Endothelial cell of umbilical vein (primary cell): ENCODE data around the gene RIMS3. TPM values are rescaled to one million over a fixed set of nuclear protein-coding genes. Genes with fewer than 3 reads are reported as not detected.

Experiments used
- BruUV-seq: library from RNA; stranded (reverse); fragments of 400-500 nt; replicated peaks from 2 replicates; lab custom pipeline; 2021; lab: Mats Ljungman, UMichigan
- CTCF ChIA-PET: fragments of 300-600, 350-600 bp; sonication (Branson Sonifier 250); formaldehyde crosslinking; loops from one replicate; lab custom pipeline; 2021; ENCODE audit warnings: antibody characterized with exemption, inconsistent platforms; lab: Charles Lee
- POLR2A ChIA-PET: fragments of 300-600, 350-600 bp; sonication (Branson Sonifier 250); formaldehyde crosslinking; loops from one replicate; lab custom pipeline; 2021; ENCODE audit warnings: antibody characterized with exemption, inconsistent platforms; lab: Charles Lee
- DNase-seq: peaks from one replicate; pipeline ENCODE4 v3.0.0-alpha.2; 2011; ENCODE audit warnings: low read depth, low spot score
- FAIRE-seq: peaks from 2 replicates; lab custom pipeline; 2011; peaks lifted over from hg19 to GRCh38; lab: Jason Lieb, UNC
- H2AFZ ChIP-seq: 2 replicates; pipeline ENCODE4 v1.6.0; 2012; ENCODE audit warnings: low read depth, low read length, control low read depth, inconsistent platforms
- H3K27ac ChIP-seq: 2 replicates; pipeline ENCODE4 v1.5.1; 2011; ENCODE audit warnings: low read depth, mild to moderate bottlenecking, control low read depth, low read length, moderate library complexity; ENCODE audit not compliant: insufficient read depth
- H3K27me3 ChIP-seq, 2 experiments: 2 replicates each; pipeline versions ENCODE4 v1.6.0 to v1.6.1; 2011; ENCODE audit warnings: low read length in 2 of 2, mixed read lengths in 1 of 2; ENCODE audit not compliant: control insufficient read depth in 2 of 2, insufficient read depth in 2 of 2
- H3K36me3 ChIP-seq, 2 experiments: 2 replicates in 1 of 2; 3 replicates in 1 of 2; pipeline ENCODE4 v1.5.1; 2011; ENCODE audit warnings: low read length in 2 of 2, mild to moderate bottlenecking in 1 of 2, moderate library complexity in 1 of 2; ENCODE audit not compliant: control insufficient read depth in 2 of 2, insufficient read depth in 2 of 2; ENCODE audit errors: extremely low read depth in 1 of 2
- H3K4me1 ChIP-seq: 3 replicates; pipeline ENCODE4 v1.5.1; 2011; ENCODE audit warnings: mild to moderate bottlenecking, low read length; ENCODE audit not compliant: control insufficient read depth, insufficient read depth; ENCODE audit errors: extremely low read depth
- H3K4me2 ChIP-seq: 2 replicates; pipeline ENCODE4 v1.6.1; 2011; ENCODE audit warnings: low read length, control low read depth, mixed read lengths; ENCODE audit not compliant: insufficient read depth
- H3K4me3 ChIP-seq, 3 experiments: fragments of 200-600 bp in 1 of 3; sonication (generic), shearing (Covaris generic) in 1 of 3; replicated peaks in 1 of 3; 2 replicates each; pipeline ENCODE4 v1.5.1; 2011 to 2016; ENCODE audit warnings: control low read depth in 3 of 3, low read length in 3 of 3, mild to moderate bottlenecking in 2 of 3, inconsistent platforms in 1 of 3, low read depth in 1 of 3, moderate library complexity in 1 of 3; ENCODE audit not compliant: insufficient read depth in 1 of 3
- H3K79me2 ChIP-seq: 2 replicates; pipeline ENCODE4 v1.6.0; 2012; ENCODE audit warnings: low read length, inconsistent platforms; ENCODE audit not compliant: control insufficient read depth, insufficient read depth
- H3K9ac ChIP-seq: replicated peaks from 2 replicates; pipeline ENCODE3; 2011; ENCODE audit warnings: low read length, control low read depth; ENCODE audit not compliant: insufficient read depth; ENCODE audit errors: extremely low read depth
- H3K9me1 ChIP-seq: replicated peaks from 3 replicates; pipeline ENCODE4 v1.6.0; 2011; ENCODE audit warnings: mild to moderate bottlenecking, low read length; ENCODE audit not compliant: control insufficient read depth, insufficient read depth; ENCODE audit errors: extremely low read depth
- H3K9me3 ChIP-seq: replicated peaks from 2 replicates; pipeline ENCODE4 v1.5.1; 2012; ENCODE audit warnings: low read length, inconsistent platforms; ENCODE audit not compliant: control insufficient read depth, insufficient read depth
- H4K20me1 ChIP-seq: replicated peaks from 2 replicates; pipeline ENCODE3; 2011; ENCODE audit warnings: mild to moderate bottlenecking, low read length; ENCODE audit not compliant: control insufficient read depth, insufficient read depth; ENCODE audit errors: extremely low read depth
- FOS ChIP-seq: IDR thresholded peaks from 2 replicates; pipeline ENCODE4 v1.6.1; 2011; ENCODE audit warnings: mild to moderate bottlenecking, low read length, moderate library complexity, borderline replicate concordance; ENCODE audit not compliant: insufficient read depth
- GATA2 ChIP-seq: IDR thresholded peaks from 2 replicates; pipeline ENCODE4 v1.7.0; 2011; ENCODE audit warnings: low read depth, mild to moderate bottlenecking, moderate library complexity, mixed read lengths, low read length; ENCODE audit not compliant: insufficient read length, insufficient read depth
- MYC ChIP-seq: IDR thresholded peaks from one replicate; pipeline ENCODE4 v1.6.1; 2011; ENCODE audit warnings: mild to moderate bottlenecking, low read depth, low read length
- POLR2AphosphoS5 ChIP-seq: IDR thresholded peaks from 2 replicates; pipeline ENCODE4 v1.6.1; 2012; ENCODE audit warnings: low read depth, mild to moderate bottlenecking, control low read depth, low read length, moderate library complexity; ENCODE audit not compliant: insufficient read depth
- dilution Hi-C: fragments of 300-500 bp; cut with MboI; formaldehyde crosslinking; loops from one replicate; pipeline ENCODE4 v1.15.0; 2019; ENCODE audit warnings: low sequenced_read_pairs; ENCODE audit not compliant: extremely low pct_ligation_motif_present
- intact Hi-C: fragments of 100-400 bp; cut with micrococcal nuclease; formaldehyde crosslinking; loops from one replicate; pipeline ENCODE4 v1.10.0; 2022
- polyA plus RNA-seq, 4 experiments: library from polyadenylated mRNA; depleted of rRNA in 3 of 4; stranded (reverse) in 3 of 4; unstranded in 1 of 4; fragments of >200 nt; gene quantifications; 2 replicates each; pipeline versions ENCODE4 v1.2.1 to v1.2.3, GENCODE V29; 2011 to 2012; ENCODE audit warnings: missing spikeins in 1 of 4
- total RNA-seq: library from RNA; stranded (reverse); gene quantifications from 2 replicates; pipeline ENCODE4 v1.2.3, GENCODE V29; 2021
- TF ChIP-seq, protein P1 (sequence below), 2 donors: IDR thresholded peaks; 1 replicate in 1 of 2; 2 replicates in 1 of 2; pipeline ENCODE4 v1.5.1; 2011; ENCODE audit warnings: low read length in 2 of 2, mild to moderate bottlenecking in 2 of 2, moderate library complexity in 2 of 2, control low read depth in 1 of 2, inconsistent platforms in 1 of 2, low read depth in 1 of 2; ENCODE audit not compliant: insufficient read depth in 1 of 2; ENCODE audit errors: extremely low read depth in 1 of 2

RIMS3 gene
- total and polyA plus RNA-seq, 2 donors (not counting 3 experiments of a cell fraction or from before 2014, with no cell fraction given) = 0.14 to 0.15 TPM

DNA sequence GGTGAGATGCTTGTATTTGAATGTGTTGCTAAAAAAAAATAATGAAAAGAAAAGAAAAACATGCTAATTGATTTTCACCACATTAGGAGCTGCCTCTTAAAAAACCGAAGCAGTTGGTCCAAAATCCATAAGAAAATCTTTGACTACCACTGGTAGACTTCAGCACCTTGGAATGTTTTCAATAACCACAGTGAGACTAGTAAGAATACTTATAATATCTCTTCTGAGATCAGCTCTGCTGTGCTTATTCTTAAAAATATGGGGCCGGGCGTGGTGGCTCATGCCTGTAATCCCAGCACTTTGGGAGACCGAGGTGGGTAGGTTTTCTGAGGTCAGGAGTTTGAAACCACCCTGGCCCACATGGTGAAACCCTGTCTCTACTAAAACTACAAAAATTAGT lies 41.1 kb upstream of the RIMS3 start:
- ChIA-PET POLR2A (no interaction called here), CTCF (interaction anchor here (1.2 kb wide), 1 partner anchor 15 kb away, joined by 4 read pairs; the partner anchor contains the start of gene NFYC)
- Histone ChIP-seq H3K27ac (no peak overlapping the region), H3K4me3 (no peak overlapping the region), H3K9ac (no peak overlapping the region), H3K36me3 (no peaks in the 10 kb centered on the region), H3K4me1 (peaks cover 15% of the 10 kb centered on the region), H3K9me1 (no peaks in the 10 kb centered on the region), H3K79me2 (peaks cover 26% of the 10 kb centered on the region), H2AFZ (no peak overlapping the region), H4K20me1 (peaks cover 3% of the 10 kb centered on the region), H3K9me3 (no peaks in the 10 kb centered on the region), H3K4me2 (no peak overlapping the region), H3K27me3 (no peaks in the 10 kb centered on the region)
- FAIRE-seq = no peak
- intact Hi-C loops (no loop called here), dilution Hi-C loops (no loop called here)
- TF ChIP-seq POLR2AphosphoS5 = no peak
- no peak for TF ChIP-seq FOS
- TF ChIP-seq, protein P1, sequence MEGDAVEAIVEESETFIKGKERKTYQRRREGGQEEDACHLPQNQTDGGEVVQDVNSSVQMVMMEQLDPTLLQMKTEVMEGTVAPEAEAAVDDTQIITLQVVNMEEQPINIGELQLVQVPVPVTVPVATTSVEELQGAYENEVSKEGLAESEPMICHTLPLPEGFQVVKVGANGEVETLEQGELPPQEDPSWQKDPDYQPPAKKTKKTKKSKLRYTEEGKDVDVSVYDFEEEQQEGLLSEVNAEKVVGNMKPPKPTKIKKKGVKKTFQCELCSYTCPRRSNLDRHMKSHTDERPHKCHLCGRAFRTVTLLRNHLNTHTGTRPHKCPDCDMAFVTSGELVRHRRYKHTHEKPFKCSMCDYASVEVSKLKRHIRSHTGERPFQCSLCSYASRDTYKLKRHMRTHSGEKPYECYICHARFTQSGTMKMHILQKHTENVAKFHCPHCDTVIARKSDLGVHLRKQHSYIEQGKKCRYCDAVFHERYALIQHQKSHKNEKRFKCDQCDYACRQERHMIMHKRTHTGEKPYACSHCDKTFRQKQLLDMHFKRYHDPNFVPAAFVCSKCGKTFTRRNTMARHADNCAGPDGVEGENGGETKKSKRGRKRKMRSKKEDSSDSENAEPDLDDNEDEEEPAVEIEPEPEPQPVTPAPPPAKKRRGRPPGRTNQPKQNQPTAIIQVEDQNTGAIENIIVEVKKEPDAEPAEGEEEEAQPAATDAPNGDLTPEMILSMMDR (IDR thresholded peaks at IDR 0.05; ENCODE audit: extremely low read depth in 1 of 2, insufficient read depth in 1 of 2, low read depth in 1 of 2, low read length in 2 of 2) = no peak
- TF ChIP-seq MYC = no peak
- no peak for TF ChIP-seq GATA2
- no TSS peak for BruUV-seq
- no peak for DNase-seq
